ENCODE measurements around the gene IL10RA.
"Not testable (repeated sequence)": the region's sequence is repeated elsewhere in the genome, so short reads cannot be mapped to it uniquely, and the experiment has no call there.

DNA sequence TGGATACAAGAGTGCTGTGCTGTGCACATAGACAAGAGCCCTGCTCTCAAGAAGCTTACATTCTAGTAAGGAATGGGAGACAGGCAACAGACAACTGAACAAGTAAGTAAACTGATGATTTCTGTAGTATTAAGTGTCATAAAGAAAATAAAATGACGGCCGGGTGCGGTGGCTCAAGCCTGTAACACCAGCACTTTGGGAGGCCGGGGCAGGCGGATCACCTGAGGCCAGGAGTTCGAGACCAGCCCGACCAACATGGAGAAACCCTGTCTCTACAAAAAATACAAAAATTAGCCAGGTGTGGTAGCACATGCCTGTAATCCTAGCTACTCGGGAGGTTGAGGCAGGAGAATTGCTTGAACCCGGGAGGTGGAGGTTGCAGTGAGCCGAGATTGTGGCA lies 38.4 kb upstream of the IL10RA start:
- TF ChIP-seq CTCF (IDR thresholded peaks at IDR 0.05); POLR2AphosphoS5 (IDR thresholded peaks at IDR 0.05; ENCODE audit: low read depth, low read length); SIN3A (IDR thresholded peaks at IDR 0.05; ENCODE audit: borderline replicate concordance, insufficient read depth, low read depth, low read length); REST (IDR thresholded peaks at IDR 0.05; ENCODE audit: insufficient read depth in 1 of 2, low read depth in 2 of 2, low read length in 1 of 2): not testable (repeated sequence)

Data from Panc1 (cell line).